Measurements from ENCODE around the gene RASD2. TPM values are rescaled to one million over a fixed set of nuclear protein-coding genes. Genes with fewer than 3 reads are reported as not detected.

Gene RASD2
- total RNA-seq, 1 experiment from 2014 or later = not detected

DNA sequence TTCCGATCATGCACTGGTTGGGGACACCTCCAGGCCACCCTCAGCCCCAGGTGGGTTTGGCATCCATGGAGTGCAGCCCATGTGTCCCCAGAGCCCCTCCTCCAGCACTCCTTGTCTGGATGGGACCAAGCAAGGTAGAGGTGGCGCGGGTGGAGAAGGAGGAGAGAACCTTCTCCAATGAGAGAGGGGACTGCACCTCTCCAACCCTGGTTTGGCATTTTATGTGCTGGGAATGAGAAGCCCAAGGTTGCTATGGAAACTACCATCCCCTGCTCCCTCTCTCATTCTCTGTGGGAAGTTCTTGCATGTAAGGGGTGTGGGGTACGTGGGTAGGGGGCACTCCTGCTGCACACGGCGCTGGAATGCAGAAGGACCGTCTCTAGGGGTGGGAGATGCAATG, 21.8 kb upstream of the RASD2 start:
- no peak for DNase-seq (ENCODE audit: low spot score)

DNA sequence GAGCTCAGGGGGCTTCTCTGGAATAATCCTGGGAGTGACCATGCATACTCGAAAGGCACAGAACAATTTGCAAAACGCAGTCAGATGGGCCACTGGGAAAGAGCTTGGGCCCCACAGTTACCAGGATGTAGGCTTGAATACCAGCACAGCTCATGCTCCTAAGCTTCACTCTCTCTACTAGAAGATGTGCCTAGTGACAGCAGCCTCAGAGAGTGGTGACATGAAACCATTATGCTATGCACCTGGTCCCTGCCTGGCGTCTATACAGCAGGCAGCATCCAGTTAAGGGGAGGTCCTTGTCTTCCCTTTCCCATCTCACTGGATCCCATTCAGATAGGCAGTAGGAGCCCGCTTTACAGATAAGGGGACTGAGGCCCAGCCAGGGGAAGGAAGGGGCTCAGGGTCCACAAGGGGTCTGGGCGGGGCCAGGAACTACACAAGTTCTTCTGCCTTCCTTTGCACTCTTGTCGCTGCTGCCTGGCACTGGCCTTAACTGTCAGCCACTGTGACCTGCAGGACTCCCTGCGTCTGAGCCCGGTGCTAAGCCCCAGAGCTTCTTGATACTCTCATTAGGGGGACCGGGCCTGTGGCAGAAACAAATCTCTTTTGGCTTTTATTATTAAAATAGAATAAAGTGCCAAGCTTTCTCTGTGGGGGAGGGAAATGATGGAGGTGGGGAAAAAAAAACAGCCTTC, 21.2 kb upstream of the RASD2 start:
- DNase-seq (ENCODE audit: low spot score) = no peak

DNA sequence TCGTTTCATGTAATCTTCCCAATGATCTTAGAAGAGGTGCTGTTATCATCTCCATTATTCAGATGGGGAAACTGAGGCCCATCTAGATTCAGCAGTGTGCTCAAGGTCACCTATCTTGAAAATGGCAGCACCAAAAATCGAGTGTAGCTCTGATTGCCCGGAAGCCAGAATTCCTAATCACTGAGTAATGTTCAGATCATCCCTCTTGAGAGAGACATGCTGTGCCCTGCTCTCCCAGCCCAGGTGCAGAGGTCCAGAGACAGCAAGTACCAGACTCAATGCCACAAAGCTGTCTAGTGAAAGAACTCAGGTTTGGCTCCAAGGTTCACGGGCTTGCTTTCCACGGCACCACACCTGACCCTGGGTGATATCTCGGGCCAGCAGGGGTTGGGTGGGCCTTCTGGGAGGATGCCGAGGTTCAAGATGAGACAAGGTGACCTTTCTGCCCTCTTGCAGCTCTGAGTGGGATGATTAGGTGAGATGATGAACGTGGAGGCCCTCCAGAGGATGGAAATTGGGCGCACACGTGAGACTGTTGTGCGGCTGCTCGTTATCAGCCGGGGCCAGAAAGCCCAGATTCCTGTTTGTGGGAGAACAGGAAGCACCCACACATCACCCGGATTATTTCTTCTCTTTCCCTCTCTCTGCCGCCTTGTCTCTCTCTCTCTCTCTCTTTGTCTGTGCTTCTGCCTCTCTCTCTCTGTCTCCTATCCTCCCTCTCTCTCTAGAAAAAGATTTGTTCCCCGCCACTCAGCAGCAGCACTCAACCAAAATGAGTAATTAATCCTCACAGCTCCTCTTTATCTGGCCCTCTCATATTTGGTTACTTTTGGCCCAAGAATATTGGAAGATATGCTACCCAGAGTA, 19.0 kb upstream of the RASD2 start:
- no peak for DNase-seq (ENCODE audit: low spot score)

DNA sequence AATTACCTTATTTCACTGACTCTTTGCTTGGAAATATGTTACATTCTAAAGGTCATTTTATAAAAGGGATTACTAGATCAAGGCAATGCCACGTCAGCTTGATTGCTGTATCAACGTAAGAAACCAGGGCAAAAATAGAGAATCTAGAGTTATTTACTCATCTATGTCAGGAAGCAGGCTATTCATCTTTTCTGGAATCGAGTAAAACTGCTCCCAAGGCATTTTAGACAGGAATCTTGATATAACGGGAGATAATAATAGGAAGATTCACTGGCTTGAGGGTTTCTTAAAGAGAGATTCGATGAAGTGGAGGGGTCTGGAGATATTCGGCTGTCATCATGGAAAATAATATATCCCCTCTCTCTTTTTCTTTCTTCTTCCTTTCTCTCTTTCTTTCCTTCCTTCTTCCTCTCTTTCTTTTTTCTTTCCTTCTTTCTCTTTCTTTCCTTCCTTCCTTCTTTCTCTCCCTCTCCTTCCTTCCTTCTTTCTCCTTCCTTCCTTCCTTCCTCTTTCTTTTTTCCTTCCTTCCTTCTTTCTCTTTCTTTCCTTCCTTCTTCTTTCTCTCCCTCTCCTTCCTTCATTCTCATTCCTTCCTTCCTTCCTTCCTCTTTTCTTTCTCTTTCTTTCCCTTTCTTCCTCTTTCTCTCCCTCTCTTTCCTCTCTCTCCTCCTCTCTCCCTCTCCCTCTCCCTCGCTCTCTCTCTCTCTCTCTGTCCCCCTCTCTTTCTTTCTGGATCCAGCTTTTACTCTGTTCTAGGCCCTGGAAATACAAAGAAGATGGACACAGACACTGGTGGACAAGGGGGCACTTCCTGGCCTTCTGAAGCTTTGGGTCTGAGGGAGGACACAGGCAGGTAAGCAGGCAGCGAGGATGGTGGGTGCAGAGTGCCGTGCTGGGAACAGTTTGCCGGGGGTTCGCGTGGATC, 18.1 kb upstream of the RASD2 start:
- DNase-seq (ENCODE audit: low spot score) = no peak

DNA sequence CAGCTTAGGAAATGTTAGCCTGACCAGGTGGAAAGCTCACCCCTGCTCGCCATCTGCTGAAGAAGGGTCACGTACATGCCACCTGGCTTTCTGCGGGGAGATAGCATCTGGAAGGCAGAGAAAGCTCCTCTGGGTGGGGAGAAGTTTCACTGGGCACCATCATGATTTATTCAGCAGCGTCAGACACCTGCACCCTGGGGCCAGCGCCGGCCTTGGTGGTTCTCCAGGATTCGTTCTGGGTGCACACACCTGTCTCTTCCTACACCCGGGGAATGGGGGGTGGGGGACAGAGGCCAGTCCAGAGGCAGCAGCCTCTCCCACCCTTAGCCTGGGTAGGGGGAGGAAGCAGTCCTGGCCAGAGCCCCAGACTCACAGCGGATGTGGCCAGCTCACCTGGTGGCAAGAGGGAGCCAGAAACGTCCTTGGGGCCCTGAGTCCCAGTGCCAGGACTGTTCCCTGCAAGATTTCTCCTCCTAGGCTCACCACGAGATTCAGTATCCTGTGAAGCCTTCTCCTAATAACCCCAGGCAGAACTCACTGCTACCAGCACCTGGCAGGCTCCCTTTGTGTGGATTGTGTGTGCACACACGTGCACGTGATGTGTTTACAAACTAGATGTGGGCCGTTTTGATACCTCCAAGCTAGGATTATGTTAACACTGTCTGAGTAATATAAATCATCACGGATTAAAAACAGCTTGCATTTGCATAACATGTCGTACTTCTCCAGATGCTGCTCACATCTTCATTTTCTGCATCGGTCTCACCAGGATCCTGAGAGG, 17.3 kb upstream of the RASD2 start:
- no peak for DNase-seq (ENCODE audit: low spot score)

DNA sequence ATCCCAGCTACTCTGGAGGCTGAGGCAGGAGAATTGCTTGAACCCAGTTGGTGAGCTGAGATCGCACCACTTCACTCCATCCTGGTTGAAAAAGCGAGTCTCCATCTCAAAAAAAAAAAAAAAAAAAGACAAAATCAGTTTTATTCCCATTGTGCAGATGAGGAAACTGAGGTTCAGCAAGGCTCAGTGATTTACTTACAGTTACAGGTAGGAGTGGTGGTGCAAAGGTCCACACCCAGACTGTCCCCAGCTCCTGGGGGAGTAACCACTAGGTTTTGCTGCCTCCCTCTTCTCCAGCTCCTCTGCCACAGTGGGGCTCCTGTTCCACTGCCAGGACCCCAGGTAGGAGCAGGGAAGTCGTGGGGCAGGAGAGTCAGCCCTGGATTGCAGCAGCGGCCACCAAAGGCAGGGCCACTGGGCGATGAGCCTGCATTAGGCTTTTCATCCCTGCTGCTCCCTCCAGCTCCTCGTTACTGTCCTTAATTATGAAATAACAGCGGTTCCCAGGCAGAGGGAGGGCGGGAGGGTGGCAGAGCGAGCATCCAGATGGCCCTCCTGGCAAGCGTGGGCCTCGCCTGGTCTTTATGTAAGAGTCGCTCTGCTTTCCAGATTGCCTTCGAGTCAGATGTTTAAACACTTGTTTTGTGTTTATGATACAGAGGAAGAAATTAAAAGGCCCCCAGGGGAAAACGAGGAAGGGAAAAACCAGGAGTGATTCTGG, 15.5 kb upstream of the RASD2 start:
- no peak for DNase-seq (ENCODE audit: low spot score)

DNA sequence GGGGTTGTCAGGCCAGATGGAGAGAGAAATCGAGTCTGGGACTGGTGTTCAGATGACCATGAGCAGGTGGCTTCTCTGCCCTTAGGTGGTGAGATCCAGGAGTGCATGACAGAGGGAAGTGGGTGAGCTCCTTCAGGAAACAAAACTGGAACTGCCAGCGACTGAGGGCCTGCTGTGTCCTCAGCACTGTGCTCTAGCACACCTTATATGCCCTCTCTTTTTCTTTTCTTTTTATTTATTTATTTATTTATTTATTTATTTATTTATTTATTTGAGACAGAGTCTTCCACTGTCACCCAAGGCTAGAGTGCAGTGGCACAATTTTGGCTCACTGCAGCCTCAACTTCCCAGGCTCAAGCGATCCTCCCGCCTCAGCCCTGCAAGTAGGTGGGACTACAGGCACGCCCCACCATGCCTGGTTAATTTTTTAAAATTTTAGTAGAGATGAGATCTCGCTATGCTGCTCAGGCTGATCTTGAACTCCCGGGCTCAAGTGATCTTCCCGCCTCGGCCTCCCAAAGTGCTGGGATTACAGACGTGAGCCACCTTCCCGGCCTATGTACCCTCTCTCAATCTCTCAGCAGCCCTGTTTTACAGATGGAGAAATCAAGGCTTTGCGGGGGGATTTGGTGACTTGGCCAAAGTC, 14.8 kb upstream of the RASD2 start:
- no peak for DNase-seq (ENCODE audit: low spot score)

DNA sequence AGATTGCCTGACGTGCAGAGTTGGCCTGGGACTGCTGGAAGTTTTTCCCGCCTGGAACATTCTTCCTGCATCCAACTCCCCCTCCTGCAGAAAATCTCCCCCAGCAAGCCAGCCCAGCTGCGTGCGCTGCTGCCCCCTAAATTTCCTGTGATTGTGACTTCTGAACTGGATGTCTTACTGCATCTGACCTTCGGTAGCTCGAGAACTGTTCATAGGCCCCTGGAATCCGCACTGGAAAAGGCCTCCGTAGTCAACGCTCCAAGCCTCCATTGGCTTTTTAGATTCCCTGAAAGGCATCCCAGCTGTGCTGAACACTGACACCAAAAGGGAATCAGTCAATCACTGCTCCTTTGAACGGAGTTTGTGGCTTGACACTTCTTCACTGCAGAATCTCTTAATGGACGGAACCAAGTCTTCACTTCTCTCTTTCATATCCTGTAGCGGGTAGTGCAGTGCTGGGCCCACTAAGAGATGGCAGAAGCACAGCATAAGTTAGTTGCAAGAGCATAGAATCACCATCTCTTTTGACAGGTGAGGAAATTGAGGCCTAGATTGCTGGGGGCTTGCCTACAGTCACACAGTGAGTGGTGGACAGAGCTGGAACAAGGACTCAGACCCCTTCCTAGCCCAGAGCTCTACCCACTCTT, 14.2 kb upstream of the RASD2 start:
- no peak for DNase-seq (ENCODE audit: low spot score)

DNA sequence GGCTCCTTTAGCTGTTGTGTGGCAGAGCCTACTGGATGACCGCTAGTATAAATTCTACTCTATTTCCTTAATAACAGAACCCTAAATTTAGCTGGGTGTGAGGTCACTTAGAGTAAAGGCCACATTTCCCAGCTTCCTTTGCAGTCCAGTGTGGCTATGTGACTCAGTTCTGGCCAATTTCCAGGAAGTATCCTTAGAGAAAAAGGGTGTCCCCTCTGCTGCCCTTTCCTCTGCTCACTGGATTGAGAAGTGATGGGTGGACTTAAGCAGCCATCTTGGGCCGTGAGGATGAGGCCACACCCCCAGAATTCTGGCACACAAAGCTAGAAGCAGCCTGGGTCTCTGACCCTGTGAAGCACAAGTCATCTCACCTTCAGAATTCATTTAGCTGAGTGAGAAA, 11.7 kb upstream of the RASD2 start:
- DNase-seq (ENCODE audit: low spot score) = no peak

DNA sequence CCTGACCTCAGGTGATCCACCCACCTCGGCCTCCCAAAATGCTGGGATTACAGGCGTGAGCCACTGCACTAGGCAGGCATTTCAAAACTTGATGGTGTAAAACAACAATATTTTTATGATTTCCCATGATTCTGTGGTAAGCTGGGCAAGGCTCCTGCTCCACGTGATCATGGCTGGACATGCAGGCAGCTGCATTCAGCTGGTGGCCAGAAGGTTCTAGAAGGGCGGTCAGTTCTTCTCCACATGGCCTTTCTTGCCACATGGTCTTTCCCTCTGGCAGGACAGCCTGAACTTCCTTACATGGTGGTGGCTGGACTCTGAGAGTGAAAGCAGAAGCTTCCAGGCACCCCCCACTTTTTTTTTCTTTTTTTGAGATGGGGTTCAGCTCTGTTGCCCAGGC, 9.9 kb upstream of the RASD2 start:
- DNase-seq (ENCODE audit: low spot score) = no peak

DNA sequence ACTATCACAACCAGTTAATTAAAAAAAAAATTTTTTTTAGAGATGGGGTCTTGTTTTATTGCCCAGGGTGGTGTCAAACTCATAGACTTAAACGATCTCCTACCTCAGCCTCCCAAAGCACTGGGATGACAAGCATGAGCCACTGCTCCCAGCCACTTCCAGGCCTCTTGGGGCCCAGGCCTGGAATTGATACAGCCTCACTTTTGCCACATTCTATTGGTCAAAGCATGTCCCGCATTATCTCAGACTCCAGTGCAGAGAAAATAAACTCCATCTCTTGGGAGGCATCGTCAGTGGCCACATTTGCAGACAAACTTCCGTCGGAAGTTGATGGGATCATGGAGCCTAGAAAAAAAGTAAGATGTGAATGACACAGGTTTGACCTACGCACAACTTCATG, 9.4 kb upstream of the RASD2 start:
- DNase-seq (ENCODE audit: low spot score) = no peak

DNA sequence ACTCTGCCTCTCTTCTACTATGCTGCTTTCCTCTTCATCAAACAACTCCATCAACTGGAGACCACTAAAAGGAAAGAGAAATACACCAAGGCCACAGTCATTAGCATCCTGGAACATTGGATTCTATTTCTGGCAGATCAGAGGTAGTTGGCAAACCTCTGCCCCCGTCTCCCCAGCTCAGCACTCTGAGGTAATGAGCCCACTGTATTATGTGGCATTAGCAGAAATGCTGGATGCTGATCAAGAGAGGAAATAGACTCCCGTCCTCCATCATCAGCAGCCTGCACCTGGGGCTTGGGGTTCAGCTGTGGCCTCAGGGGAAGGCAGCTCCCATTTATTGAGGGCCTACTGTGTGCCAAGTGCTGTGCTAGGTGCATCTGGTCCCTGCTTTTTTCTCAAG, 9.0 kb upstream of the RASD2 start:
- DNase-seq (ENCODE audit: low spot score) = no peak

DNA sequence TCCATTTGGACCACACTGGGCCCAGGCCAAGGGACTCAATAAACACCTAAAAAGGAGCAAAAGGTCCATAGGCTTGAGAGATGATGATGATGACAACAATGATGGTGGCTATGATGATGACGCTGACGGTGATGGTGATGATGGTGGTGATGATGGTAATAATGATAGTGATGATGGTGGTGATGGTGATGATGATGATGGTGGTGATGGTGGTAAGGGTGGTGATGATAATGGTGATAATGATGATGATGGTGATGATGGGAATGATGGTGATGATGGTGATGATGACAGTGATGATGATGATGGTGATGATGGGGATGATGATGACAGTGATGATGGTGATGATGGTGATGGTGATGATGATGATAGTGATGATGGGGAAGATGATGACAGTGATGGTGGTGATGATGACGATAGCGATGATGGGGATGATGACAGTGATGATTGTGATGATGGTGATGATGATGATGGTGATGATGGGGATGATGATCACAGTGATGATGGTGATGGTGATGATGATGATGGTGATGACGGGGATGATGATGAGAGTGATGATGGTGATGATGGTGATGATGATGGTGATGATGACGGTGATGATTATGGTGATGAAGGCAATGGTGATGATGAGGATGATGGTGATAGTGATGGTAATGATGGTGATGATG, 7.1 kb upstream of the RASD2 start:
- DNase-seq (ENCODE audit: low spot score) = no peak

DNA sequence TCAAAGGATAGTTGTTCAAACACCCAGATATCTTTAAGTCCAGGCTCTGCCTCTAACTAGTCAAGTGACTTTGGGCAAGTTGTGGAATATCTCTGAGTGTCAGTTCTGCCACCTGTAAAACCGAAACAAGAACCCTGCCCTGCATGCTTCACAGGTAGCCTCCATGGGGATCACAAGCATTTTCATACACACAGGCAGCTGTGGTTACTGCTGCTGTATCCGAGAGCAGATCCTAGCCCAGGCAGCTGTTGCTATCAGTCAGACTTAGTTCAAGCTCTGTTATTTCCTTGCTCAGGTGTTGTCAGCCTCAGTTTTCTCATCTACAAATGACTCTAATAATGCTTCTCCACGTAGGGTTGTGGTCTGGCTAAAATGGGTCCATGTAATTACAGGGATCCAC, 6.5 kb upstream of the RASD2 start:
- no peak for DNase-seq (ENCODE audit: low spot score)

DNA sequence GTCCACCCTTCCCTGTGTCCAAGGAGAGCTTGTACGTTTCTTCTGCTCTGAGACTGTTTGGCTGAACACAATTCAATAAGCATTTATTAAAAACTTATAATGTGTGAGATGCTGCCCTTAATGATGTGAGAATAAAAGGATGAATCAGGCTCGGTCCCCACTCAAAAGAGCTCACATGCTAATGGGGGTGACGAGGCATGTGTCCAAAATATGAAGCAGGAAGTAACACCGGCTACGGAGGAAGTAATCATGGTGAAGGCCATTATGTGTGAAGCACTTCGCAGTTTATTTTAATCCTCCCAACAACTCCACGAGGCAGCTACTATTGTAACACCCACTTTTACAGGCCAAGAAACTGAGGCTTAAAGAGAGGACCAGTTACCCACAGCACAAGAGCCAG, 3.4 kb upstream of the RASD2 start:
- DNase-seq (ENCODE audit: low spot score) = no peak

DNA sequence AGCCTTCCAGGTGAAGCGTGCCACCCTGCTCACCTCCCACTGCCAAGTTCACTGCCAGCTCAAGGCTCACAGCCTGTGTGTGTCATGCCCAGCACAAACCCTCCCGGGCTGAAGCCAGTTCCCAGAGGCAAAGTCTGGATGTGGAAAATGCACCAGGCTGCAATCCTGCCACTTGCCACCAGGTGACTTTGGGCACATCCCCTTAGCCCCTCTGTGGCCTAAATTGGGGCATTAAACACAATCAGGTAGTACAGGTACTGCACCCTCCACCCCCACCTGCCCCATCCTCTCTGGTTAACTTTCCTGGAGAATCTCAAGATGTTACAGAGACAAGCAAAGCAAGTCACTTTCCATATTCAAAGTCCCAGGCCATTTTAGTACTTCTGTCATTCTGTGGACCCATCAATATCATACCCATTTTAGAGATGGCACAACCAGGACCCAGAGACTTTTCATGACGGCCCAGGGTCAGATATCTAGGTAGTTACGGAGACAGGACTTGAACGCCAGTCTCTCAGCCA, 1.8 kb upstream of the RASD2 start:
- peak; percentile 15 for DNase-seq (ENCODE audit: low spot score)

DNA sequence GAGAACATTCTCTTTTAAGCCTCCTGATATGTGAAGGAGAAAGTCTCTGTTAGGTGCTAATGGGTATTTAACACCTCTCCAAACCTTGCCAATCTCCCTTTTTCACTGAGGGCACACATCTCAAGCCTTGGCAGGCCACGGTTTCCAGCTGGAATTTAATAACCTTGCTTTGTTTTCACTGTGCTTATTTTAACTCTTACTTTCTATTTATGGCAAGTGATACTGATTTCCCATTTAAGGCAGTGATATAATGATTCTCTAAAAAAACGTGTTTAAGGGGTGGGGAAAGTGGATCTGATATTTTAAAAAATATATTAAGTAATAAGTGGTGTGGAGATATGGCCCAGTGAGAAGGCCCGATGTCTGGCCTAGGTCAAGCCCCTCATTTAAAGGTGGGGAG, 1.1 kb upstream of the RASD2 start:
- DNase-seq (ENCODE audit: low spot score) = no peak

DNA sequence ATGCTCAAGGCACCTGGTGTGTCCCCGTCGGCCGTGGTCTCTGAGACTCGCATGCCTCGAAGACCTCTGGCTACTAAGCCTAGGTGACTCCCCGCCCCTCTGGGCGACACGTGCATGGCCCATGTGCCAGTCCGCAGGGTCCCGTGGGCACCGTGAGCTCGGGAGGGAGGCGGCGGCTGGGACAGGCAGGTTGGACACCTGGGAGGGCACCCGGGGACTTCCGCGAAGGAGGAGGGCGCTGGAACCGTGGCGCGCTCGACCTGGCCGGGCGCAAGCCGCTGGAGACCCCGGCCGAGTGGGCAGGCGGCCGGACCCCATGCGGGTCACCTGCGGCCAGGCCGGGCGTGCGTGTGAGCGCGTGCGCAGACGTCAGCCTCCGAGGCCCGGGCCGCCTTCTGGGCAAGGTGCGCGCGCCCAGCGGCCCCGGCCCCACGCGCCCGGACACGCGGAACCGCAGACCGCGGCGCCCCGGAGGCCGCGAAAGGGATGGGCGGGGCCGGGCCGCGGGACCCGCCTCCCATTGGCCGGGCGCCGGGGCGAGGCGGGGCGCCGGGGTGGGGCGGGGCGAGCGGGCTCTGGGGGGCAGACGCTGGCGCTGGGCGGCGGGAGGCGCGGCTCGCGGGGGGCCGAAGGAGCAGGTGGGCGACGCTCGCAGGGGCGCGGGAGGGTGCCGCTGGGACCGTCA, 579 bp upstream of the RASD2 start:
- no peak for DNase-seq (ENCODE audit: low spot score)
